GM20000 (cell line): ENCODE measurements around the gene NUTF2.
A peak's percentile ranks its signal among the peaks of the same experiment; 100 is the strongest.
"Not testable (repeated sequence)": the region's sequence is repeated elsewhere in the genome, so short reads cannot be mapped to it uniquely, and the experiment has no call there.

Source experiments
- DNase-seq: peaks from one replicate; pipeline ENCODE4 v3.0.0; 2012; ENCODE audit warnings: low spot score
- TF ChIP-seq, protein P1 (sequence below): IDR thresholded peaks from 2 replicates; pipeline ENCODE4 v1.5.1; 2012; ENCODE audit warnings: mild to moderate bottlenecking, control low read depth; ENCODE audit errors: extremely low read depth, missing control alignments

NUTF2 gene

DNA sequence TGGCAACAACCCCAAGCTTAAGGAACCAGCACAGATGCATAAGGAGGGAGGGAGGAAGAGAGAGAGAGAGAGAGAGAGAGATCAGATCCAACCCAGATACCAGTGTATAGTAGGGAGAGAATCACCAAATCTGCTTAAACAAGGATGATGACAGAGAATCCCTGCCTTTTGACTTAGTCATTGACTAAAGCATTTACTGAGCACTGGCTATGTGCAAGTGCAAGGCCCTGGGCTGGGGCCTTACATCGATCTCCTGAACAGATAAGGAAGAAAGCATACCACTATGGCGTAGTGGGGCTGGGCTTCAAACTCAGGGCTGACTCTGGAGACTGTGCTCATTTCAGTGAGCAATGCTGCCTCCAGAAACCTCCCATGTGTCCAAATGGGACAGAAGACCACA, 24.2 kb upstream of the NUTF2 start:
- TF ChIP-seq, protein P1, sequence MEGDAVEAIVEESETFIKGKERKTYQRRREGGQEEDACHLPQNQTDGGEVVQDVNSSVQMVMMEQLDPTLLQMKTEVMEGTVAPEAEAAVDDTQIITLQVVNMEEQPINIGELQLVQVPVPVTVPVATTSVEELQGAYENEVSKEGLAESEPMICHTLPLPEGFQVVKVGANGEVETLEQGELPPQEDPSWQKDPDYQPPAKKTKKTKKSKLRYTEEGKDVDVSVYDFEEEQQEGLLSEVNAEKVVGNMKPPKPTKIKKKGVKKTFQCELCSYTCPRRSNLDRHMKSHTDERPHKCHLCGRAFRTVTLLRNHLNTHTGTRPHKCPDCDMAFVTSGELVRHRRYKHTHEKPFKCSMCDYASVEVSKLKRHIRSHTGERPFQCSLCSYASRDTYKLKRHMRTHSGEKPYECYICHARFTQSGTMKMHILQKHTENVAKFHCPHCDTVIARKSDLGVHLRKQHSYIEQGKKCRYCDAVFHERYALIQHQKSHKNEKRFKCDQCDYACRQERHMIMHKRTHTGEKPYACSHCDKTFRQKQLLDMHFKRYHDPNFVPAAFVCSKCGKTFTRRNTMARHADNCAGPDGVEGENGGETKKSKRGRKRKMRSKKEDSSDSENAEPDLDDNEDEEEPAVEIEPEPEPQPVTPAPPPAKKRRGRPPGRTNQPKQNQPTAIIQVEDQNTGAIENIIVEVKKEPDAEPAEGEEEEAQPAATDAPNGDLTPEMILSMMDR = no peak
- DNase-seq = no peak

GRCh38 chr16:67825119-67825518, 21.6 kb upstream of the NUTF2 start:
- TF ChIP-seq, protein P1 = no peak
- DNase-seq = no peak

DNA sequence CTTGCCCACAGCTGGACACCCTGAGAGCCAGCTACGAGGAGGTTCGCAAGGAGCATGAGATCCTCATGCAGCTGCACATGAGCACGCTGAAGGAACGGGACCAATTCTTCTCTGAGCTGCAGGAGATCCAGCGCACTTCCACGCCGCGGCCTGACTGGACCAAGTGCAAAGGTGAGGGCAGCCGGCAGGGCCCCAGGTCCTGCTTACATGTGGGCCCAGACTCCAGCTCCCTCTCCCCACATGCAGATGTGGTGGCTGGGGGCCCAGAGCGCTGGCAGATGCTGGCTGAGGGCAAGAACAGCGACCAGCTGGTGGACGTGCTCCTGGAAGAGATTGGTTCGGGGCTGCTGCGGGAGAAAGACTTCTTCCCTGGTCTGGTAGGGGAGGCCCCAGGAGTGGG, 20.8 kb upstream of the NUTF2 start:
- DNase-seq = no peak
- TF ChIP-seq, protein P1 = no peak

- no peak for DNase-seq
- TF ChIP-seq, protein P1 = no peak
These were observed 18.1 kb upstream of the NUTF2 start for GRCh38 chr16:67828651-67829050.

DNA sequence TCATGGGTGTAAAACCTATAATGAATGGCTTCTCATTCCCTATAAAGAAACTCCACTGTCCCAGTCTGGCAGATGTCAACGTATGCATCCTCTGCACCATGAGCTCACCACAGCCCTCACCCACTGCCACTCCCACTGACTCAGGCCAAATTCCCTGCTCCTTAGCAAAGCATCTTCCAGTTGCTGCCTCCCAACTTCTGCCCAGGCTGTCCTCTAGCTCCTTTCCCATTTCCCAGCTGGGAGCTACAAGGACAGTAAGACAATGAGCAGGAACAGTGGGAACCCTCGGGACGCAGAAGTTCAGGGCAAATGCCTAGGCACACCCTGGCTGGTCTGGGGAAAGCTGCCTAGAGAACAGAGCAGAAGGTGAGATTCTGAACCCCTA, 13.7 kb upstream of the NUTF2 start:
- TF ChIP-seq, protein P1 = no peak
- DNase-seq = no peak

DNA sequence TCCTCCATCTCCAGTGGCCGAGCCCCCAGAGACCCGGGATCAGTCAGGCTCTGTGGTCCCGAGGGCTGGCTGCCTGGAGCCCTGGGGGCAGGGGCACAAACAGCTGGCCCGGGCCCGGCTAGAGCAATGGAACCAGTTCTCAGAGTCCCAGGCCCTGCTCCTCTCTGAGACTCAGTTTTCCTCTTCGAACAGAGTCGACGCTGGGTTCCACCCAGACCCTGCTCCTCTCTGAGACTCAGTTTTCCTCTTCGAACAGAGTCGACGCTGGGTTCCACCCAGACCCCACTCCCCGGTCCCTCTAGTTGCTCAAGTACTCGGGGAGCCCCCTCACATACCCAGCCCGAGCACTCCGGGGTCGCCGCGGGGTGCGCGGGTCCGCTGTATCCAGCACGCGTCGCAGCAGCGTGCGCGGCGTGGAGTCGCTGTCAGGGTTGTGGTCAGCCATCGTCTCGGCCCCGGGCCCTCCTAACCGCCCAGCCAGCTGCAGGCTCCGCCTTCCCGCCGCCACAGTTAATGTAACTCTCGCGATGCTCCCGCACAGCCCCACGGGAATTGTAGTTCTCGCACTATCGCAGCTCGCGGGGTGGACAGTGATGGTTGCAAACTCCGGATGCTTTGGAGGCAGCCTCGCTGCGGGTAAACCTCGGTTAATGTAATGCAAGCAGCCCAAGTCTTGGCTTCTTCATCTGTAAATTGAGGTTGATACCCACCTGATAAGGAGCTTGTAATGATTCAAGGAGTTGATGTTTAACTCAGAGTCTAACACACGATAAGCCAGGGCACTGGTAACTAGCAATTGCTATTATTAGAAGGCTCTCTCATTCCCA, 13.1 kb upstream of the NUTF2 start:
- peak; percentile 96 for DNase-seq
- TF ChIP-seq, protein P1 = no peak

DNA sequence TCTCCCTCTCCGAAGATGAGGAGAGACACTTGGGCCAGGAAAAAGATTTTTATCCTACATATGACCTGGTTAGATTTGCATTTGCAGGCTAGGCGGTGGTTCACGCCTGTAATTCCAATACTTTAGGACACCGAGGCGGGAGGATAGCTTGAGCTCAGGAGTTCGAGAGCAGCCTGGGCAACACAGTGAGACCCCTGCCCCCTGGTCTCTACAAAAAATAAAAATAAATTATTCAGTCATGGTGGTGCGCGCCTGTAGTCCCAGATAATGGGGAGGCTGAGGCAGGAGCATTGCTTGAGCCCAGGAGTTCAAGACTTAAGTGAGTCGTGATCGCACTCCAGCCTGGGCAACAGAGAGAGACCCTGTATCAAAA, 12.5 kb upstream of the NUTF2 start:
- TF ChIP-seq, protein P1 = no peak
- no peak for DNase-seq

GRCh38 chr16:67837190-67837589, 9.5 kb upstream of the NUTF2 start:
- DNase-seq = not testable (repeated sequence)
